WTC11 (cell line): ENCODE results near the gene STX2. TPM values are rescaled to one million over a fixed set of nuclear protein-coding genes. Genes with fewer than 3 reads are reported as not detected.
A peak's percentile ranks its signal among the peaks of the same experiment; 100 is the strongest.

ENCODE experiments used
- ATAC-seq: fragments of 200-7000 bp; cut with Tn5 transposase; 2 replicates; pipeline ENCODE4 v1.10.0; 2021; ENCODE audit warnings: mild to moderate bottlenecking, moderate library complexity
- CTCF ChIA-PET: fragments of 300-600 bp; sonication (Branson Sonifier 250); formaldehyde crosslinking; loops from one replicate; lab custom pipeline; 2021; ENCODE audit warnings: antibody characterized with exemption; lab: Charles Lee
- POLR2A ChIA-PET: fragments of 350-600 bp; sonication (Branson Sonifier 250); formaldehyde crosslinking; loops from one replicate; lab custom pipeline; 2021; ENCODE audit warnings: antibody characterized with exemption; lab: Charles Lee
- DNase-seq: peaks from one replicate; pipeline ENCODE4 v3.0.0; 2021; ENCODE audit warnings: low spot score
- H3K27ac Mint-ChIP-seq: 2 replicates; pipeline ENCODE4 v1.8.0; 2021; ENCODE audit warnings: mixed read lengths
- H3K27me3 Mint-ChIP-seq: 2 replicates; pipeline ENCODE4 v1.8.0; 2021; ENCODE audit warnings: low read depth, mild to moderate bottlenecking, moderate library complexity, mixed read lengths
- H3K36me3 Mint-ChIP-seq: 2 replicates; pipeline ENCODE4 v1.8.0; 2021; ENCODE audit warnings: mixed read lengths
- H3K4me1 Mint-ChIP-seq: 2 replicates; pipeline ENCODE4 v1.8.0; 2022; ENCODE audit warnings: mixed read lengths
- H3K4me3 Mint-ChIP-seq: 2 replicates; pipeline ENCODE4 v1.8.0; 2021; ENCODE audit warnings: mild to moderate bottlenecking, moderate library complexity, mixed read lengths
- H3K9me3 Mint-ChIP-seq: 2 replicates; pipeline ENCODE4 v1.8.0; 2021; ENCODE audit warnings: mixed read lengths
- ATF2 ChIP-seq: sonication (generic); formaldehyde crosslinking; IDR thresholded peaks from 2 replicates; pipeline ENCODE4 v1.8.1; 2022; ENCODE audit warnings: low read depth, missing genetic modification reagents, borderline replicate concordance
- CBFB ChIP-seq: sonication (generic); formaldehyde crosslinking; IDR thresholded peaks from 2 replicates; pipeline ENCODE4 v1.8.1; 2022; ENCODE audit warnings: mild to moderate bottlenecking, low read depth, missing genetic modification reagents
- CREM ChIP-seq: sonication (generic); formaldehyde crosslinking; IDR thresholded peaks from 2 replicates; pipeline ENCODE4 v1.8.1; 2022; ENCODE audit warnings: mild to moderate bottlenecking, missing genetic modification reagents, moderate library complexity
- ELF4 ChIP-seq: sonication (generic); formaldehyde crosslinking; IDR thresholded peaks from 2 replicates; pipeline ENCODE4 v1.8.1; 2022; ENCODE audit warnings: low read depth, mild to moderate bottlenecking, moderate library complexity, missing genetic modification reagents
- ERG ChIP-seq: fragments of 250-450 bp; sonication (Bioruptor Pico); IDR thresholded peaks from 2 replicates; pipeline ENCODE4 v1.8.0; 2021; ENCODE audit warnings: mild to moderate bottlenecking
- ETV6 ChIP-seq: sonication (generic); formaldehyde crosslinking; IDR thresholded peaks from 2 replicates; pipeline ENCODE4 v1.8.1; 2022; ENCODE audit warnings: mild to moderate bottlenecking, missing genetic modification reagents
- FOXJ3 ChIP-seq: sonication (generic); formaldehyde crosslinking; IDR thresholded peaks from 2 replicates; pipeline ENCODE4 v1.9.0; 2021; ENCODE audit warnings: missing genetic modification reagents, mild to moderate bottlenecking, borderline replicate concordance
- HMGA2 ChIP-seq: fragments of 250-450 bp; sonication (Bioruptor Pico); IDR thresholded peaks from 2 replicates; pipeline ENCODE4 v1.4.0; 2021; ENCODE audit warnings: mild to moderate bottlenecking, moderate library complexity
- MYBL2 ChIP-seq: sonication (generic); formaldehyde crosslinking; IDR thresholded peaks from 2 replicates; pipeline ENCODE4 v1.8.1; 2023; ENCODE audit warnings: mild to moderate bottlenecking, moderate library complexity, missing genetic modification reagents
- NFE2L1 ChIP-seq: sonication (generic); formaldehyde crosslinking; IDR thresholded peaks from 2 replicates; pipeline ENCODE4 v1.8.1; 2023; ENCODE audit warnings: missing genetic modification reagents
- NR1H2 ChIP-seq: sonication (generic); formaldehyde crosslinking; IDR thresholded peaks from 2 replicates; pipeline ENCODE4 v1.9.0; 2021; ENCODE audit warnings: mild to moderate bottlenecking, moderate library complexity, missing genetic modification reagents
- NR2C2 ChIP-seq: sonication (generic); formaldehyde crosslinking; IDR thresholded peaks from 2 replicates; pipeline ENCODE4 v1.8.0; 2022; ENCODE audit warnings: mild to moderate bottlenecking, missing genetic modification reagents
- PRDM15 ChIP-seq: sonication (generic); formaldehyde crosslinking; IDR thresholded peaks from 2 replicates; pipeline ENCODE4 v1.8.0; 2022; ENCODE audit warnings: missing genetic modification reagents
- RELA ChIP-seq: sonication (generic); formaldehyde crosslinking; IDR thresholded peaks from 2 replicates; pipeline ENCODE4 v1.8.1; 2022; ENCODE audit warnings: missing genetic modification reagents, mild to moderate bottlenecking, borderline replicate concordance
- SMAD3 ChIP-seq: sonication (generic); formaldehyde crosslinking; IDR thresholded peaks from 2 replicates; pipeline ENCODE4 v1.8.0; 2022; ENCODE audit warnings: missing genetic modification reagents, mild to moderate bottlenecking, borderline replicate concordance
- SMAD4 ChIP-seq: sonication (generic); formaldehyde crosslinking; IDR thresholded peaks from 2 replicates; pipeline ENCODE4 v1.8.0; 2022; ENCODE audit warnings: mild to moderate bottlenecking, missing genetic modification reagents
- SOX15 ChIP-seq: fragments of 250-450 bp; sonication (Bioruptor Pico); IDR thresholded peaks from 2 replicates; pipeline ENCODE4 v1.9.0; 2021; ENCODE audit warnings: mild to moderate bottlenecking
- SP1 ChIP-seq: sonication (generic); formaldehyde crosslinking; conservative IDR thresholded peaks from 2 replicates; pipeline ENCODE4 v1.8.1; 2022; ENCODE audit warnings: missing genetic modification reagents
- TEAD4 ChIP-seq: sonication (generic); formaldehyde crosslinking; IDR thresholded peaks from 2 replicates; pipeline ENCODE4 v1.8.0; 2022; ENCODE audit warnings: mild to moderate bottlenecking, missing genetic modification reagents
- ZBTB21 ChIP-seq: sonication (generic); formaldehyde crosslinking; IDR thresholded peaks from 2 replicates; pipeline ENCODE4 v1.8.1; 2023; ENCODE audit warnings: mild to moderate bottlenecking, missing genetic modification reagents, borderline replicate concordance
- ZNF219 ChIP-seq: sonication (generic); formaldehyde crosslinking; IDR thresholded peaks from 2 replicates; pipeline ENCODE4 v1.8.0; 2023; ENCODE audit warnings: missing genetic modification reagents, mild to moderate bottlenecking, borderline replicate concordance
- ZNF232 ChIP-seq: sonication (generic); formaldehyde crosslinking; IDR thresholded peaks from 2 replicates; pipeline ENCODE4 v1.8.0; 2022; ENCODE audit warnings: mild to moderate bottlenecking, missing genetic modification reagents
- ZNF396 ChIP-seq: fragments of 250-450 bp; sonication (Bioruptor Pico); IDR thresholded peaks from 2 replicates; pipeline ENCODE4 v1.8.0; 2021; ENCODE audit warnings: mild to moderate bottlenecking, moderate library complexity, borderline replicate concordance
- ZNF416 ChIP-seq: fragments of 250-450 bp; sonication (Bioruptor Pico); IDR thresholded peaks from 2 replicates; pipeline ENCODE4 v1.9.0; 2021; ENCODE audit warnings: mild to moderate bottlenecking, inconsistent platforms
- total RNA-seq: library from RNA; stranded (reverse); gene quantifications from 3 replicates; pipeline ENCODE4 v1.2.3, GENCODE V29; 2021

STX2 gene
- total RNA-seq, 1 experiment from 2014 or later, result 22.7 TPM

- no peak for DNase-seq
- TF ChIP-seq TEAD4 (CRISPR knock-in tag), result no peak
- TF ChIP-seq FOXJ3 (CRISPR knock-in tag), result no peak
- no peak for ATAC-seq
- ChIA-PET CTCF (no interaction called here), POLR2A (no interaction called here)
- H3K27ac Mint-ChIP-seq, result peak overlapping the region; percentile 74; the same call in 1 of the 2 replicates
- H3K27me3 Mint-ChIP-seq, result no peaks in the 10 kb centered on the region
- H3K36me3 Mint-ChIP-seq, result peaks cover 28% of the 10 kb centered on the region
- H3K9me3 Mint-ChIP-seq, result no peaks in the 10 kb centered on the region
- H3K4me1 Mint-ChIP-seq, result peaks cover 6% of the 10 kb centered on the region
- no peak overlapping the region for H3K4me3 Mint-ChIP-seq
These were observed 41.9 kb downstream of the STX2 start for GRCh38 chr12:130796985-130797686.

GRCh38 chr12:130795906-130796305 is 43.1 kb downstream of the STX2 start:
- Mint-ChIP-seq H3K36me3 (peaks cover 31% of the 10 kb centered on the region), H3K9me3 (no peaks in the 10 kb centered on the region), H3K27ac (no peak overlapping the region), H3K4me3 (no peak overlapping the region), H3K4me1 (peaks cover 6% of the 10 kb centered on the region), H3K27me3 (no peaks in the 10 kb centered on the region)
- DNase-seq (no peak), ATAC-seq (no peak)
- CTCF ChIA-PET, result no interaction called here
- POLR2A ChIA-PET, result interaction anchor here (0.6 kb wide), 1 partner anchor 7 kb away, joined by 9 read pairs; no protein-coding TSS in a partner anchor
- TF ChIP-seq ERG (no peak), SMAD4 (CRISPR knock-in tag) (no peak), CBFB (no peak), NR2C2 (CRISPR knock-in tag) (no peak), ETV6 (CRISPR knock-in tag) (no peak), MYBL2 (CRISPR knock-in tag) (no peak), SOX15 (CRISPR knock-in tag) (no peak)

GRCh38 chr12:130793554-130793849 is 45.5 kb downstream of the STX2 start:
- Mint-ChIP-seq H3K36me3 (peaks cover 24% of the 10 kb centered on the region), H3K27ac (peak overlapping the region; percentile 14; the same call in 1 of the 2 replicates), H3K9me3 (no peaks in the 10 kb centered on the region), H3K4me3 (no peak overlapping the region), H3K27me3 (no peaks in the 10 kb centered on the region), H3K4me1 (peaks cover 26% of the 10 kb centered on the region)
- no peak for ATAC-seq
- TF ChIP-seq NFE2L1 (CRISPR knock-in tag) (no peak), NR1H2 (no peak), ELF4 (no peak), SMAD4 (CRISPR knock-in tag) (no peak), RELA (CRISPR knock-in tag) (no peak), ATF2 (CRISPR knock-in tag) (no peak), PRDM15 (CRISPR knock-in tag) (no peak), ZNF232 (no peak), ZNF396 (CRISPR knock-in tag) (no peak), CREM (no peak), SP1 (CRISPR knock-in tag) (no peak), HMGA2 (CRISPR knock-in tag) (no peak), ZBTB21 (CRISPR knock-in tag) (no peak), CBFB (no peak), SMAD3 (CRISPR knock-in tag) (no peak), FOXJ3 (CRISPR knock-in tag) (no peak), ZNF416 (CRISPR knock-in tag) (no peak), ZNF219 (CRISPR knock-in tag) (no peak)
- CTCF ChIA-PET, result interaction anchor here (1.1 to 1.6 kb wide), 3 partner anchors 9 to 311 kb away, joined by 3 to 4 read pairs (median 4); no protein-coding TSS in a partner anchor
- DNase-seq, result no peak
- POLR2A ChIA-PET, result no interaction called here
